Measurements from ENCODE around the gene EEF2K.

Gene EEF2K

DNA sequence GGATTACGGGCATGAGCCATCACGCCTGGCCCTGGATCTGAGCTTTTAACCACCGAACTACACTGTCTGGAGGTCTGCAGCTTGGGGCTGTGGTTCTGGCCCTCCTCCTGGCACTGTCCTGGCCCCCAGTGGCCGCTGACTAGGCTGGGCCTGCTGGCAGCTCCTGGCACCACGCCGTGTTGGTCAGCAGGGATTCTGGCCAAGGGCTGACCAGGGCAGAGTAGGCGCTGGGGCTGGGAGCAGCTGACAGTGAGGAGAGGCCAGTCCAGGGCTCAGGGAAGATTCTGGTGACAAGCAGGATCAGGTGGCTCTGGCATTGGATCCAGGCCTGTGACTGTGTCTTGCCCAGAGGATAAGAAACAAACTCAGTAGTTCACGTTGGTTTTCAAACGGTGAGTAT, 14.6 kb downstream of the EEF2K start:
- TF ChIP-seq, protein P1, sequence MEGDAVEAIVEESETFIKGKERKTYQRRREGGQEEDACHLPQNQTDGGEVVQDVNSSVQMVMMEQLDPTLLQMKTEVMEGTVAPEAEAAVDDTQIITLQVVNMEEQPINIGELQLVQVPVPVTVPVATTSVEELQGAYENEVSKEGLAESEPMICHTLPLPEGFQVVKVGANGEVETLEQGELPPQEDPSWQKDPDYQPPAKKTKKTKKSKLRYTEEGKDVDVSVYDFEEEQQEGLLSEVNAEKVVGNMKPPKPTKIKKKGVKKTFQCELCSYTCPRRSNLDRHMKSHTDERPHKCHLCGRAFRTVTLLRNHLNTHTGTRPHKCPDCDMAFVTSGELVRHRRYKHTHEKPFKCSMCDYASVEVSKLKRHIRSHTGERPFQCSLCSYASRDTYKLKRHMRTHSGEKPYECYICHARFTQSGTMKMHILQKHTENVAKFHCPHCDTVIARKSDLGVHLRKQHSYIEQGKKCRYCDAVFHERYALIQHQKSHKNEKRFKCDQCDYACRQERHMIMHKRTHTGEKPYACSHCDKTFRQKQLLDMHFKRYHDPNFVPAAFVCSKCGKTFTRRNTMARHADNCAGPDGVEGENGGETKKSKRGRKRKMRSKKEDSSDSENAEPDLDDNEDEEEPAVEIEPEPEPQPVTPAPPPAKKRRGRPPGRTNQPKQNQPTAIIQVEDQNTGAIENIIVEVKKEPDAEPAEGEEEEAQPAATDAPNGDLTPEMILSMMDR (IDR thresholded peaks at IDR 0.05; ENCODE audit: extremely low read depth, missing control alignments) = no peak
- no peak for DNase-seq (ENCODE audit: low spot score)

DNA sequence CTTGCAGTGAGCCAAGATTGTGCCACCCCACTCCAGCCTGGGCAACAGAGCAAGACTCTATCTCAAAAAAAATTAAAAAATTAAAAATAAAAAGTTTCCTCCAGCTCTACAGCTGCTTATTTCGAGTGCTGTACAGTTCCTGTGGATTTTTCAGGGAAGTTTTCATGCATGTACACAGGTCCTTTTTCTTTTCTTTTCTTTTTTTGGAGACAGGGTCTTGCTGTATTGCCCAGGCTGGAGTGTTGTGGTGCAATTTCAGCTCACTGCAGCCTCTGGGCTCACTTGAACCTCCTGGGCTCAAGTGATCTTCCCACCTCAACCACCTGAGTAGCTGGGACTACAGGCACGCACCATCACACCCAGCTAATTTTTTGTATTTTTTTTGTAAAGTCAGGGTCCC, 15.9 kb downstream of the EEF2K start:
- TF ChIP-seq, protein P1 (IDR thresholded peaks at IDR 0.05; ENCODE audit: extremely low read depth, missing control alignments) = no peak
- no peak for DNase-seq (ENCODE audit: low spot score)

DNA sequence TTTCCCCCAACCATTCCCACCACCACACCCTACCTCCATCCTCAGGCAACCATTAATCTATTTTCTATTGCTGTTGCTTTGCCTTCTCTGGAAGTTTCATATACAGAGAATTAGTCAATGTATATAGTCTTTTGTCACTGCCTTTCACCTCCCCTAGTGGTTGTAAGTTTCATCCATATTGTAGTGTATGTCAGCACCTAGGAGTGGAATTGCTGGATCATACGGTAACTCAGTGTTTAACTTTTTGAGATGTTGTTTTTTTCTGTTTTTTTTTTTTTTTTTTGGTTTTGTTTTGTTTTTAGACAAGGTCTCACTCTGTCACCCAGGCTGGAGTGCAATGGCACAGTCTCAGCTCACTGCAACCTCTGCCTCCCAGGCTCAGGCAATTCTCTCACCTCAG, 16.9 kb downstream of the EEF2K start:
- no peak for DNase-seq (ENCODE audit: low spot score)
- TF ChIP-seq, protein P1 (IDR thresholded peaks at IDR 0.05; ENCODE audit: extremely low read depth, missing control alignments) = no peak

DNA sequence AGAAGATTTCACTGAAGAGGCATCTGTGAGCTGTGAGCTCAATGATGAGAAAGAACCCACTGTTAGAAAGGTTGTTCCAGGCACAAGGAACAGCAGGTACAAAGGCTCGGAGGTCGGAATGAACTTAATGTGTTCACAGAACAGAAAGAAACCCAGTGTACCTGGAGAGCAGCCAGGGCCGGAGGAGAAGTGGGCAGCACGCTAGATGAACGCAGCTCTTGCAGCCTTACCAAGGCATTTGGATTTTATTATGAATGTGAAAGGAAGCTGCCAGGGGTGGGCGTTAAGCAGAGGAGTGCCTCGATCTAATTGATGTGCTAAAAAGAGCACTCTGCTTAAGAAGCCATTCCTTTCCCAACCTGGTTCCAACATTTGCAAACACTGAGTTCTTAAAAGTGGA, 19.0 kb downstream of the EEF2K start:
- DNase-seq (ENCODE audit: low spot score) = no peak

DNA sequence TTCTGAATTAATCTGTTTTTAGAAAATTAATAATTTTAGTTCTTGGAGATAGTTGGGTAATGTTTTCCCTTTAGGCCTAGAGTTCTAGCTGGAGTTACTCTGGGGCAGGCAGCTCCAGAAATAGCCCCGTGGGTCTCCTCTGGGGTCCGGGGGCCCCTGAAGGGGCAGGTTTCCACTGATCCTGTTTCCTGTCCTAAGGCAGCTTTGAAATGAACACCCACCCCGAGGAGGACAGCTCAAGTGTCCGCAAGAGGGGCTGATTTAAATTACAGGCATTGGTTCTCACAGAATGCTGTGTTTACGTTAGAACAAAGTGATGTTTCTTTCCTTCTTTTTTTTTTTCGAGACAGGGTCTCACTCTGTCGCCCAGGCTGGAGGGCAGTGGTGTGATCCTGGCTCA, 23.8 kb downstream of the EEF2K start:
- TF ChIP-seq, protein P1 (IDR thresholded peaks at IDR 0.05; ENCODE audit: extremely low read depth, missing control alignments) = no peak
- no peak for DNase-seq (ENCODE audit: low spot score)

More for the DNA sequence above, 19.0 kb downstream of the EEF2K start:
- TF ChIP-seq, protein P1 (IDR thresholded peaks at IDR 0.05; ENCODE audit: extremely low read depth, missing control alignments) = no peak

DNA sequence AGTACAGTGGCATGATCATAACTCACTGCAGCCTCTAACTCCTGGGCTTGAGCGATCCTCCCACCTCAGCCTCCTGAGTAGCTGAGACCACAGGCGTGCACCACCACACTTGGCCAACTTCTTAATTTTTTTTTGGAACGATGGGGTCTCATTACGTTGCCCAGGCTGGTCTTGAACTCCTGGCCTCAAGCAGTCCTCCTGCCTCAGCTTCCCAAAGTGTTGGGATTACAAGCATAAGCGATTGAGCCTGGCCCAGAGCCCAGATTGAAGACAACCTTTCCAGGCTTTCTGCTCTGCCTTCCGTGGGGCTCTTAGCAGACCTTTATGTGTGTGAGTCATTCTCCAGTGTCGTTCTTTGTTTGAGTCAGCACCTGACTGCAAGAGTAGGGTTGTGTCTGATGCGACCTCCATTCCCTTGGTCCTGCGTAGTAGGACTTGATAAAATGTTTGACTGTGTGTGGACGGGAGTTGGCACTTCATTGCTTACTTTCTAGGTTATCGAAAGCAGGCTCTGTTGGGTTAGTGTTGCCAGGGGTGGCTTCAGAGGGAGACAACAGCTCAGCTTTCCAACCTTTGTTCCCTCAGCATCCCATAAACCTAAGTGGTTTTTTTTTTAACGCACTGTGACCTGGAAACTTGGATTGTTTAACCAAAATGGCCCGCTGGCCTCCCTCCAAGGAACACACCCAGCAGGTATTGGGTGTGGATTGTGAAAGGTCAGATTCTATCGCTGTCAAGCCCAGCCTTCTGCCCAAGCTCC, 26.4 kb downstream of the EEF2K start:
- no peak for DNase-seq (ENCODE audit: low spot score)
- TF ChIP-seq, protein P1 (IDR thresholded peaks at IDR 0.05; ENCODE audit: extremely low read depth, missing control alignments) = no peak

DNA sequence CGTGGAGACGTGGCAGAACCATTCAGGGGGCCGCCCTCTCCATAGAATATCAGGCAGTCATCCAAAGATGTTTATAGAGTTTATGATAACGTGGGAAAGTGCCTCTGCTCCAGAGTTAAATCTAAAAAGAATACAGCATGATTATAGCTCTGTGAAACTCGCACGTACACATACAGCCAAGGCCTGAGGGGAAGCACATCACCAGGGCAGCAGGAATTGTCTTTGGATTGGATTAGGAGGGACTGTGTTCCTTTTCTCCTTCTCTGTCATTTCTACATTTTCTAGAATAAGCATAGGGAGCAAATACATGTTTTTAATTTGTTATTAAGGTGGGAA, 26.9 kb downstream of the EEF2K start:
- DNase-seq (ENCODE audit: low spot score) = no peak
- TF ChIP-seq, protein P1 (IDR thresholded peaks at IDR 0.05; ENCODE audit: extremely low read depth, missing control alignments) = no peak

All from GM20000 (cell line).